GM08714 (cell line): ENCODE results near the gene ALPI.
"Not testable (repeated sequence)": the region's sequence is repeated elsewhere in the genome, so short reads cannot be mapped to it uniquely, and the experiment has no call there.

Experiments used
- H3K4me3 ChIP-seq: fragments of 200-500 bp; sonication (Bioruptor generic); 2 replicates; pipeline ENCODE4 v1.5.1; 2014; ENCODE audit warnings: mild to moderate bottlenecking, low read length, inconsistent platforms
- ZNF274 ChIP-seq: IDR thresholded peaks from 2 replicates; pipeline ENCODE4 v1.6.1; 2012; ENCODE audit warnings: mild to moderate bottlenecking, low read depth, low read length

Gene ALPI

GRCh38 chr2:232455426-232456255 is at the start of gene ALPI:
Gene ALPI (plus strand): TSS chr2:232456153. CDS start chr2:232456200, 47 bp downstream.
- H3K4me3 ChIP-seq, result no peak within 1 kb of the TSS
- no peak for TF ChIP-seq ZNF274

- no peak for TF ChIP-seq ZNF274
- H3K4me3 ChIP-seq, result no peak within 1 kb of the TSS
These were observed 49.2 kb upstream of the ALPI start, which contains the start of gene ALPG for GRCh38 chr2:232406556-232407310. Gene ALPG (plus strand): TSS chr2:232406844. CDS start chr2:232406895, 51 bp downstream.

- H3K4me3 ChIP-seq, result not testable (repeated sequence)
These were observed 48.4 kb upstream of the ALPI start for GRCh38 chr2:232407428-232408150.

- H3K4me3 ChIP-seq, result not testable (repeated sequence)
These were observed 47.7 kb upstream of the ALPI start for GRCh38 chr2:232408269-232408668.

- H3K4me3 ChIP-seq, result not testable (repeated sequence)
These were observed 46.3 kb upstream of the ALPI start for GRCh38 chr2:232409617-232410016.

- TF ChIP-seq ZNF274, result no peak
- H3K4me3 ChIP-seq, result no peak overlapping the region
These were observed 45.6 kb upstream of the ALPI start for GRCh38 chr2:232410238-232410900.

- TF ChIP-seq ZNF274, result no peak
- no peak overlapping the region for H3K4me3 ChIP-seq
These were observed 43.9 kb upstream of the ALPI start for GRCh38 chr2:232411901-232412629.

GRCh38 chr2:232412986-232413385 is 43.0 kb upstream of the ALPI start:
- no peak for TF ChIP-seq ZNF274
- no peak overlapping the region for H3K4me3 ChIP-seq

- H3K4me3 ChIP-seq, result no peak overlapping the region
- TF ChIP-seq ZNF274, result no peak
These were observed 40.7 kb upstream of the ALPI start for GRCh38 chr2:232415138-232415690.

GRCh38 chr2:232415736-232416520 is 40.0 kb upstream of the ALPI start:
- no peak for TF ChIP-seq ZNF274
- H3K4me3 ChIP-seq, result no peak overlapping the region

GRCh38 chr2:232416521-232417470 is 39.2 kb upstream of the ALPI start:
- H3K4me3 ChIP-seq, result no peak overlapping the region
- no peak for TF ChIP-seq ZNF274
